ENCODE data around the gene TAF3.
A peak's percentile ranks its signal among the peaks of the same experiment; 100 is the strongest.

TAF3 gene

GRCh38 chr10:7792541-7792940, 25.8 kb upstream of the TAF3 start (continued):
- no peak for TF ChIP-seq ZBTB6 (tag by site-specific recombination; IDR thresholded peaks at IDR 0.05)
- no peak for TF ChIP-seq ZNF266 (tag by site-specific recombination; IDR thresholded peaks at IDR 0.05; ENCODE audit: low read depth)
- TF ChIP-seq ATF2 (tag by site-specific recombination; IDR thresholded peaks at IDR 0.05; ENCODE audit: low read depth), result no peak
- no peak for TF ChIP-seq ZNF473 (tag by site-specific recombination; IDR thresholded peaks at IDR 0.05)
- TF ChIP-seq ZNF211 (tag by site-specific recombination; IDR thresholded peaks at IDR 0.05; ENCODE audit: low read depth), result no peak
- no peak for TF ChIP-seq ZBTB7A (tag by site-specific recombination; IDR thresholded peaks at IDR 0.05; ENCODE audit: low read depth)
- TF ChIP-seq KLF1 (tag by site-specific recombination; IDR thresholded peaks at IDR 0.05), result no peak
- no peak for TF ChIP-seq ZNF302 (tag by site-specific recombination; IDR thresholded peaks at IDR 0.05; ENCODE audit: low read depth)

GRCh38 chr10:7794251-7795026, 23.9 kb upstream of the TAF3 start:
- peaks cover 27 to 56% of the 10 kb centered on the region in 2 experiments for H3K36me3 ChIP-seq (ENCODE audit: control insufficient read depth in 2 of 2, insufficient read depth in 1 of 2, low read length in 2 of 2)
- ChIA-PET POLR2A (interaction anchor here (1.6 kb wide), 1 partner anchor 24 kb away, joined by 3 read pairs; the partner anchor contains the start of gene TAF3), CTCF (interaction anchor here (0.6 kb wide), 1 partner anchor 1780 kb away, joined by 4 read pairs; no protein-coding TSS in a partner anchor)
- TF ChIP-seq BCL11A (tag by site-specific recombination; IDR thresholded peaks at IDR 0.05; ENCODE audit: low read depth) (no peak), ZNF423 (tag by site-specific recombination; IDR thresholded peaks at IDR 0.05) (no peak), TCF7L2 (IDR thresholded peaks at IDR 0.05; ENCODE audit: borderline replicate concordance, low read depth, low read length) (no peak), ZNF157 (tag by site-specific recombination; IDR thresholded peaks at IDR 0.05) (no peak), ZBTB44 (tag by site-specific recombination; IDR thresholded peaks at IDR 0.05) (no peak), ZNF585B (tag by site-specific recombination; IDR thresholded peaks at IDR 0.05) (no peak), OSR2 (tag by site-specific recombination; IDR thresholded peaks at IDR 0.05) (no peak)
- H3K27ac ChIP-seq (ENCODE audit: extremely low read depth, low read depth, low read length), result no peak overlapping the region
- no peak overlapping the region for H3K4me3 ChIP-seq (ENCODE audit: low read depth, low read length)
- H3K9me3 ChIP-seq (ENCODE audit: control insufficient read depth, insufficient read depth, low read depth, low read length), result no peaks in the 10 kb centered on the region
- H3K4me1 ChIP-seq (ENCODE audit: control insufficient read depth, insufficient read depth, low read length), result peaks cover 12% of the 10 kb centered on the region

GRCh38 chr10:7795605-7796004, 22.7 kb upstream of the TAF3 start:
- H3K9me3 ChIP-seq (ENCODE audit: control insufficient read depth, insufficient read depth, low read depth, low read length), result no peaks in the 10 kb centered on the region
- CTCF ChIA-PET, result no interaction called here
- H3K4me3 ChIP-seq (ENCODE audit: low read depth, low read length), result no peak overlapping the region
- peaks cover 36 to 63% of the 10 kb centered on the region in 2 experiments for H3K36me3 ChIP-seq (ENCODE audit: control insufficient read depth in 2 of 2, insufficient read depth in 1 of 2, low read length in 2 of 2)
- POLR2A ChIA-PET, result interaction anchor here (1.6 kb wide), 1 partner anchor 23 kb away, joined by 3 read pairs; the partner anchor contains the start of gene TAF3
- H3K4me1 ChIP-seq (ENCODE audit: control insufficient read depth, insufficient read depth, low read length), result peaks cover 7% of the 10 kb centered on the region
- TF ChIP-seq ZNF449 (tag by site-specific recombination; IDR thresholded peaks at IDR 0.05) (peak; percentile 77), ZNF521 (tag by site-specific recombination; IDR thresholded peaks at IDR 0.05) (no peak), ZNF10 (tag by site-specific recombination; IDR thresholded peaks at IDR 0.05) (no peak), ZNF121 (tag by site-specific recombination; IDR thresholded peaks at IDR 0.05) (no peak)
- no peak overlapping the region for H3K27ac ChIP-seq (ENCODE audit: extremely low read depth, low read depth, low read length)

All from HEK293 (cell line).